Lung microvascular endothelial cell (primary cell): ENCODE data around the gene C1QTNF5. TPM values are rescaled to one million over a fixed set of nuclear protein-coding genes. Genes with fewer than 3 reads are reported as not detected.

Experiments
- DNase-seq, 2 donors: peaks; one replicate each; pipeline versions ENCODE4 v3.0.0 to v3.0.0-alpha.2; 2010; ENCODE audit warnings: low read depth in 2 of 2
- total RNA-seq: library from RNA; depleted of rRNA; stranded (reverse); fragments of >200 nt; gene quantifications from 2 replicates; pipeline ENCODE4 v1.2.1, GENCODE V29; 2014

Gene C1QTNF5
- total RNA-seq, 1 donor from 2014 or later: 93.1 TPM

- DNase-seq: no peak
Observed at GRCh38 chr11:119359365-119360214, 18.9 kb upstream of the C1QTNF5 start.

GRCh38 chr11:119357074-119357473 is 16.4 kb upstream of the C1QTNF5 start:
- DNase-seq: no peak

- peak; percentile 74 to 87 for DNase-seq
Observed at GRCh38 chr11:119356349-119357031, 15.8 kb upstream of the C1QTNF5 start.

- DNase-seq: no peak
Observed at GRCh38 chr11:119355091-119355843, 14.6 kb upstream of the C1QTNF5 start.

GRCh38 chr11:119352857-119353260 is 12.2 kb upstream of the C1QTNF5 start:
- peak; percentile 87 to 97 for DNase-seq

GRCh38 chr11:119351232-119351631 is 10.5 kb upstream of the C1QTNF5 start:
- DNase-seq: no peak

GRCh38 chr11:119350302-119350701 is 9.6 kb upstream of the C1QTNF5 start:
- DNase-seq: no peak

GRCh38 chr11:119347940-119348605 is 7.4 kb upstream of the C1QTNF5 start:
- no peak for DNase-seq

GRCh38 chr11:119347242-119347641 is 6.6 kb upstream of the C1QTNF5 start:
- no peak for DNase-seq

GRCh38 chr11:119346605-119347004 is 5.9 kb upstream of the C1QTNF5 start, which contains the start of gene MFRP:
Gene MFRP, minus strand, starts transcription at chr11:119346705. Its CDS starts 192 bp downstream, at chr11:119346513.
- DNase-seq: no peak

GRCh38 chr11:119345685-119346084 is 5.0 kb upstream of the C1QTNF5 start:
- DNase-seq: no peak

- DNase-seq: peak in 1 of 2 donors; percentile 57
Observed at GRCh38 chr11:119344291-119345010, 3.8 kb upstream of the C1QTNF5 start.

GRCh38 chr11:119343726-119344125 is 3.0 kb upstream of the C1QTNF5 start:
- DNase-seq: no peak

GRCh38 chr11:119342362-119343130 is 1.9 kb upstream of the C1QTNF5 start:
- no peak for DNase-seq

GRCh38 chr11:119342023-119342300 is 1.3 kb upstream of the C1QTNF5 start:
- no peak for DNase-seq

- DNase-seq: peak in 1 of 2 donors; percentile 61
Observed at GRCh38 chr11:119341222-119342022, 739 bp upstream of the C1QTNF5 start.

GRCh38 chr11:119339589-119340334 is 921 bp downstream of the C1QTNF5 start:
- peak; percentile 76 to 85 for DNase-seq

GRCh38 chr11:119338965-119339588 is 1.6 kb downstream of the C1QTNF5 start:
- peak in 1 of 2 donors; percentile 26 for DNase-seq
